SK-N-SH treated with all-trans-retinoic acid at 6 μM for 48 hours (cell line): ENCODE results near the gene RSPO4.

Experiments used
- ATAC-seq: fragments of 200-7000 bp; cut with Tn5 transposase; 3 replicates; pipeline ENCODE4 v1.9.1; 2020; ENCODE audit warnings: mild to moderate bottlenecking, moderate library complexity
- ARNTL ChIP-seq: fragments of 450-650 bp; formaldehyde crosslinking; IDR thresholded peaks from 2 replicates; pipeline ENCODE4 v1.5.0; 2020; ENCODE audit warnings: low read depth, mild to moderate bottlenecking, moderate library complexity, borderline replicate concordance
- BACH2 ChIP-seq: fragments of 250-450 bp; sonication (Bioruptor Pico); IDR thresholded peaks from 2 replicates; pipeline ENCODE4 v1.9.0; 2021; ENCODE audit warnings: mild to moderate bottlenecking, borderline replicate concordance
- CSDC2 ChIP-seq: fragments of 250-450 bp; sonication (Bioruptor Pico); IDR thresholded peaks from 2 replicates; pipeline ENCODE4 v1.5.0; 2020; ENCODE audit warnings: mild to moderate bottlenecking, moderate library complexity
- CSRNP3 ChIP-seq: fragments of 250-450 bp; sonication (Bioruptor Pico); IDR thresholded peaks from 2 replicates; pipeline ENCODE4 v1.5.1; 2021; ENCODE audit warnings: mild to moderate bottlenecking, moderate library complexity
- ESRRG ChIP-seq: fragments of 250-450 bp; sonication (Bioruptor Pico); IDR thresholded peaks from 2 replicates; pipeline ENCODE4 v1.6.1; 2021; ENCODE audit warnings: mild to moderate bottlenecking
- GLIS3 ChIP-seq: fragments of 250-450 bp; sonication (Bioruptor Pico); IDR thresholded peaks from 2 replicates; pipeline ENCODE4 v1.5.0; 2020; ENCODE audit warnings: mild to moderate bottlenecking, moderate library complexity
- ISL1 ChIP-seq: fragments of 250-450 bp; sonication (Bioruptor Pico); IDR thresholded peaks from 2 replicates; pipeline ENCODE4 v2.1.2; 2022; ENCODE audit warnings: mild to moderate bottlenecking, moderate library complexity
- OSR1 ChIP-seq: fragments of 250-450 bp; sonication (Bioruptor Pico); IDR thresholded peaks from 2 replicates; pipeline ENCODE4 v1.8.0; 2022; ENCODE audit warnings: moderate library complexity, mild to moderate bottlenecking, inconsistent platforms
- PPARA ChIP-seq: fragments of 250-450 bp; sonication (Bioruptor Pico); IDR thresholded peaks from 2 replicates; pipeline ENCODE4 v1.5.0; 2020; ENCODE audit warnings: mild to moderate bottlenecking, borderline replicate concordance
- RARB ChIP-seq: fragments of 250-450 bp; sonication (Bioruptor Pico); IDR thresholded peaks from 2 replicates; pipeline ENCODE4 v1.8.0; 2021; ENCODE audit warnings: mild to moderate bottlenecking, moderate library complexity
- SNAI2 ChIP-seq: fragments of 250-450 bp; sonication (Bioruptor Pico); IDR thresholded peaks from 2 replicates; pipeline ENCODE4 v1.5.0; 2020; ENCODE audit warnings: mild to moderate bottlenecking, moderate library complexity
- TCF4 ChIP-seq: fragments of 250-450 bp; sonication (Bioruptor Pico); IDR thresholded peaks from 2 replicates; pipeline ENCODE4 v1.8.0; 2021; ENCODE audit warnings: mild to moderate bottlenecking, moderate library complexity, borderline replicate concordance
- TOX ChIP-seq: fragments of 250-450 bp; sonication (Bioruptor Pico); IDR thresholded peaks from 2 replicates; pipeline ENCODE4 v1.8.0; 2021; ENCODE audit warnings: mild to moderate bottlenecking, moderate library complexity, borderline replicate concordance
- TSHZ2 ChIP-seq: fragments of 250-450 bp; sonication (Bioruptor Pico); IDR thresholded peaks from 2 replicates; pipeline ENCODE4 v1.5.0; 2020; ENCODE audit warnings: mild to moderate bottlenecking, moderate library complexity
- ZC3H10 ChIP-seq: fragments of 250-450 bp; sonication (Bioruptor Pico); IDR thresholded peaks from 2 replicates; pipeline ENCODE4 v1.5.1; 2021; ENCODE audit warnings: mild to moderate bottlenecking, moderate library complexity
- ZFP3 ChIP-seq: fragments of 250-450 bp; sonication (Bioruptor Pico); IDR thresholded peaks from 2 replicates; pipeline ENCODE4 v1.5.0; 2020; ENCODE audit warnings: mild to moderate bottlenecking, moderate library complexity
- ZFP30 ChIP-seq: fragments of 450-650 bp; formaldehyde crosslinking; IDR thresholded peaks from 2 replicates; pipeline ENCODE4 v1.5.0; 2022; ENCODE audit warnings: mild to moderate bottlenecking, moderate library complexity
- ZNF565 ChIP-seq: fragments of 450-650 bp; formaldehyde crosslinking; conservative IDR thresholded peaks from 2 replicates; pipeline ENCODE4 v1.5.0; 2020; ENCODE audit warnings: low read depth, mild to moderate bottlenecking, moderate library complexity
- ZNF70 ChIP-seq: fragments of 450-650 bp; formaldehyde crosslinking; IDR thresholded peaks from 2 replicates; pipeline ENCODE4 v1.5.0; 2020; ENCODE audit warnings: mild to moderate bottlenecking, moderate library complexity
- ZNF8 ChIP-seq: fragments of 450-650 bp; formaldehyde crosslinking; IDR thresholded peaks from 2 replicates; pipeline ENCODE4 v1.5.0; 2020; ENCODE audit warnings: mild to moderate bottlenecking, moderate library complexity
- TF ChIP-seq, protein P1 (sequence below): fragments of 250-450 bp; sonication (Bioruptor Pico); IDR thresholded peaks from 2 replicates; pipeline ENCODE4 v1.5.1; 2020; ENCODE audit warnings: low read depth, mild to moderate bottlenecking, moderate library complexity
- TF ChIP-seq, protein P2 (sequence below): fragments of 250-450 bp; sonication (Bioruptor Pico); IDR thresholded peaks from 2 replicates; pipeline ENCODE4 v1.8.0; 2021; ENCODE audit warnings: low read depth, mild to moderate bottlenecking, moderate library complexity, borderline replicate concordance
- TF ChIP-seq, protein P3 (sequence below): fragments of 250-450 bp; sonication (Bioruptor Pico); IDR thresholded peaks from 2 replicates; pipeline ENCODE4 v1.8.0; 2020; ENCODE audit warnings: mild to moderate bottlenecking, moderate library complexity, borderline replicate concordance

RSPO4 gene

GRCh38 chr20:973785-974194 lies 28.3 kb downstream of the RSPO4 start:
- TF ChIP-seq TSHZ2 (CRISPR knock-in tag) (no peak), ESRRG (CRISPR knock-in tag) (no peak), GLIS3 (CRISPR knock-in tag) (no peak), ZC3H10 (CRISPR knock-in tag) (no peak), ZFP30 (CRISPR knock-in tag) (no peak), ZFP3 (CRISPR knock-in tag) (no peak), ZNF70 (CRISPR knock-in tag) (no peak), ZNF8 (CRISPR knock-in tag) (no peak), ISL1 (CRISPR knock-in tag) (no peak), CSRNP3 (no peak), OSR1 (no peak), ZNF565 (CRISPR knock-in tag) (no peak), BACH2 (CRISPR knock-in tag) (no peak), ARNTL (no peak), TOX (CRISPR knock-in tag) (no peak)
- TF ChIP-seq, protein P1, sequence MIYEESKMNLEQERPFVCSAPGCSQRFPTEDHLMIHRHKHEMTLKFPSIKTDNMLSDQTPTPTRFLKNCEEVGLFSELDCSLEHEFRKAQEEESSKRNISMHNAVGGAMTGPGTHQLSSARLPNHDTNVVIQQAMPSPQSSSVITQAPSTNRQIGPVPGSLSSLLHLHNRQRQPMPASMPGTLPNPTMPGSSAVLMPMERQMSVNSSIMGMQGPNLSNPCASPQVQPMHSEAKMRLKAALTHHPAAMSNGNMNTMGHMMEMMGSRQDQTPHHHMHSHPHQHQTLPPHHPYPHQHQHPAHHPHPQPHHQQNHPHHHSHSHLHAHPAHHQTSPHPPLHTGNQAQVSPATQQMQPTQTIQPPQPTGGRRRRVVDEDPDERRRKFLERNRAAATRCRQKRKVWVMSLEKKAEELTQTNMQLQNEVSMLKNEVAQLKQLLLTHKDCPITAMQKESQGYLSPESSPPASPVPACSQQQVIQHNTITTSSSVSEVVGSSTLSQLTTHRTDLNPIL (CRISPR knock-in tag): no peak
- TF ChIP-seq, protein P2, sequence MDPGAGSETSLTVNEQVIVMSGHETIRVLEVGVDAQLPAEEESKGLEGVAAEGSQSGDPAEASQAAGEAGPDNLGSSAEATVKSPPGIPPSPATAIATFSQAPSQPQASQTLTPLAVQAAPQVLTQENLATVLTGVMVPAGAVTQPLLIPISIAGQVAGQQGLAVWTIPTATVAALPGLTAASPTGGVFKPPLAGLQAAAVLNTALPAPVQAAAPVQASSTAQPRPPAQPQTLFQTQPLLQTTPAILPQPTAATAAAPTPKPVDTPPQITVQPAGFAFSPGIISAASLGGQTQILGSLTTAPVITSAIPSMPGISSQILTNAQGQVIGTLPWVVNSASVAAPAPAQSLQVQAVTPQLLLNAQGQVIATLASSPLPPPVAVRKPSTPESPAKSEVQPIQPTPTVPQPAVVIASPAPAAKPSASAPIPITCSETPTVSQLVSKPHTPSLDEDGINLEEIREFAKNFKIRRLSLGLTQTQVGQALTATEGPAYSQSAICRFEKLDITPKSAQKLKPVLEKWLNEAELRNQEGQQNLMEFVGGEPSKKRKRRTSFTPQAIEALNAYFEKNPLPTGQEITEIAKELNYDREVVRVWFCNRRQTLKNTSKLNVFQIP (CRISPR knock-in tag): no peak
- TF ChIP-seq, all 23 proteins: peak for 0
- ATAC-seq: peak; percentile 68

DNA sequence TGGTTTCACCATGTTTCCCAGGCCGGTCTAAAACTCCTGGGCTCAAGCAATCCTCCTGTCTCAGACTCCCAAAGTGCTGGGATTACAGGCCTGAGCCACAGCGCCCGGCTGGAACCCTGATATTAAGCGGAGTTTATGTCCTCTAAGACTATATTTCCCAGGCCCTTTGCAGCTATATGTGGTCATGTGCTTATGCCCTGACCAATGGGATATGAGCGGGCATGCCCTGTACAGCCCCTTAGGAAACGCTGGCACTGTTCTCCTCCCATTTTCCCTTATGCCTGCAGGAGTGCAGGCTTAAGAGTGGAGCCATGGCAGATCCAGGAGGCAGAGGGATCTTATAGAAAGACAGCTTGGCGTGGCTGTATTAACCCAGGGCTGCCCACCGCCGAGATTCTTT lies 29.9 kb downstream of the RSPO4 start:
- ATAC-seq: peak; percentile 55
- no peak for TF ChIP-seq TOX (CRISPR knock-in tag)
- no peak for TF ChIP-seq RARB (CRISPR knock-in tag)
- TF ChIP-seq, protein P1 (CRISPR knock-in tag): no peak
- TF ChIP-seq, protein P3, sequence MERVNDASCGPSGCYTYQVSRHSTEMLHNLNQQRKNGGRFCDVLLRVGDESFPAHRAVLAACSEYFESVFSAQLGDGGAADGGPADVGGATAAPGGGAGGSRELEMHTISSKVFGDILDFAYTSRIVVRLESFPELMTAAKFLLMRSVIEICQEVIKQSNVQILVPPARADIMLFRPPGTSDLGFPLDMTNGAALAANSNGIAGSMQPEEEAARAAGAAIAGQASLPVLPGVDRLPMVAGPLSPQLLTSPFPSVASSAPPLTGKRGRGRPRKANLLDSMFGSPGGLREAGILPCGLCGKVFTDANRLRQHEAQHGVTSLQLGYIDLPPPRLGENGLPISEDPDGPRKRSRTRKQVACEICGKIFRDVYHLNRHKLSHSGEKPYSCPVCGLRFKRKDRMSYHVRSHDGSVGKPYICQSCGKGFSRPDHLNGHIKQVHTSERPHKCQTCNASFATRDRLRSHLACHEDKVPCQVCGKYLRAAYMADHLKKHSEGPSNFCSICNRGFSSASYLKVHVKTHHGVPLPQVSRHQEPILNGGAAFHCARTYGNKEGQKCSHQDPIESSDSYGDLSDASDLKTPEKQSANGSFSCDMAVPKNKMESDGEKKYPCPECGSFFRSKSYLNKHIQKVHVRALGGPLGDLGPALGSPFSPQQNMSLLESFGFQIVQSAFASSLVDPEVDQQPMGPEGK: no peak
- TF ChIP-seq ESRRG (CRISPR knock-in tag): no peak
- TF ChIP-seq ZFP30 (CRISPR knock-in tag): no peak
- TF ChIP-seq ZNF70 (CRISPR knock-in tag): no peak
- no peak for TF ChIP-seq ZNF8 (CRISPR knock-in tag)
- TF ChIP-seq TSHZ2 (CRISPR knock-in tag): no peak
- no peak for TF ChIP-seq ZNF565 (CRISPR knock-in tag)
- no peak for TF ChIP-seq ISL1 (CRISPR knock-in tag)
- no peak for TF ChIP-seq ZC3H10 (CRISPR knock-in tag)
- no peak for TF ChIP-seq TCF4 (CRISPR knock-in tag)
- no peak for TF ChIP-seq SNAI2 (CRISPR knock-in tag)
- no peak for TF ChIP-seq CSDC2
- TF ChIP-seq ZFP3 (CRISPR knock-in tag): no peak
- TF ChIP-seq ARNTL: no peak
- no peak for TF ChIP-seq CSRNP3
- no peak for TF ChIP-seq PPARA (CRISPR knock-in tag)
- no peak for TF ChIP-seq GLIS3 (CRISPR knock-in tag)
